Large intestine (tissue), 3 donors: ENCODE results near the gene CLCN6. TPM values are rescaled to one million over a fixed set of nuclear protein-coding genes. Genes with fewer than 3 reads are reported as not detected.

ENCODE experiments used
- DNase-seq, 2 donors: peaks; one replicate each; pipeline versions ENCODE4 v3.0.0 to v3.0.0-alpha.2; 2013
- H3K27ac ChIP-seq: one replicate; pipeline ENCODE4 v1.5.1; 2013; ENCODE audit warnings: low read length
- H3K27me3 ChIP-seq: 2 replicates; pipeline ENCODE4 v1.6.1; 2013; ENCODE audit warnings: low read length; ENCODE audit not compliant: control insufficient read depth, insufficient read depth
- H3K36me3 ChIP-seq: 2 replicates; pipeline ENCODE4 v1.6.1; 2013; ENCODE audit warnings: low read length; ENCODE audit not compliant: control insufficient read depth, insufficient read depth
- H3K4me1 ChIP-seq: one replicate; pipeline ENCODE4 v1.6.1; 2013; ENCODE audit warnings: low read length; ENCODE audit not compliant: control insufficient read depth, insufficient read depth
- H3K4me3 ChIP-seq: one replicate; pipeline ENCODE4 v1.5.1; 2013; ENCODE audit warnings: low read length
- H3K9me3 ChIP-seq: one replicate; pipeline ENCODE4 v1.6.1; 2013; ENCODE audit warnings: mild to moderate bottlenecking, low read depth, low read length, moderate library complexity; ENCODE audit not compliant: control insufficient read depth
- WGBS: methylation state at CpG from one replicate; pipeline ENCODE4 v1.1.5; 2013; ENCODE audit warnings: low lambda C conversion rate; ENCODE audit not compliant: insufficient coverage; 5-methylcytosine and 5-hydroxymethylcytosine counted together
- polyA plus RNA-seq: library from polyadenylated mRNA; unstranded; fragments of 120-200 nt; gene quantifications from one replicate; pipeline ENCODE4 v1.2.1, GENCODE V29; 2013

CLCN6 gene
- polyA plus RNA-seq, 1 donor: 22.4 TPM

DNA sequence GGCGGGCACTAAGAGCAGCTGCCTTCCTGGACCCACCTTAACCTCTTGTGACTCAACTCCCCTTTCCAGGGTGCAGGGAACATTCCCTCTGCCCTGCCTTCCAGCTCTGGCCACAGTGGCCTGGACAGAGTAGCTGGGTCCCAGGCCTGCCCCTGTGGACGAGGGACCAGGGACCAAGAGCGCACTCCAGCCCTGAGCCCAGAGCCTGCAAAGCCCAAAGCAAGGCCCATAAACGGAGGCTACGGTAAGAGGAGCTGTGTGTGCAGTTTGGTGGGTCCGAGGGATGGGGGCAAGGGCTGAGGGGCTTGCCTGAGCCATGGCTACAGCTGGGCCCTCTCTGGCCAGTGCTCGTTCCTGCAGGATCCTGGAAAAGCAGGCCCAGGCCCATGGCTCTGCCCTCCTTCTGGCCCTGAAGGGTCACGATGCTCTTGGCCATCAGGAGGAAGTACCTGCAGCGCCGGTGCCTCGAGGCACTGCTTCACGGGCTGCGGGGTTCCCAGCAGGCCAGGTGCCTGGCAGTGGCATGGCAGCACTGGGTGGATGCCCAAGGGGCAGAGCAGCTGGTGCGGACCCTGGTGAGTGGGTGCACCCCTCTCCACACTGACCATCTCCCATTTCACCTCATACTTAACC, 18.1 kb upstream of the CLCN6 start:
- no peak overlapping the region for H3K4me3 ChIP-seq
- peaks cover 33% of the 10 kb centered on the region for H3K36me3 ChIP-seq
- no peak for DNase-seq

DNA sequence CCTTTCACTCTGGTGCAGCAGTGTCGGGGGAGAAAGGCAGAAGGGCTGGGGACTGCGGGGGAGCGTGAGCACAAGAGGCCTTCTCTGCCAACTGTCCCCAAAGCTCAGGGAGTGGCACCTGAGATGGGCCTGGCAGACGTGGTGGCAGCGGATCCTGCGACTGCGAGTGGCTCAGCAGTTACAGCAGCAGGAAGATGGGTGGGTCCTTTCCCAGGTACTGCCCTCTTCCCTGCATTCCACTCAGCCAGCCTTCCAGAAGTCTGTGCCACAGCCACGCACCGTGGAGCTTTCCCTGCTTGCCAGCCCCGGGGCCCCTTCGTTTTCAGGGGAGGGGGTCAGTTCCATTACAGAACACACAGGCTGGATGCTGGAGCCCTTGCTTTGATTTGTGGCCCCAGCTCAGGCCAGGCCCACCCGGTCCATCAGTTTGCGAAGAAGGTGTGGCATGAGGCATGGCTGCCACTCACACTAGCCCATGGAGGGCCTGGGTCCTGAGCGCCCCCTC, 17.4 kb upstream of the CLCN6 start:
- no peak for DNase-seq
- peaks cover 35% of the 10 kb centered on the region for H3K4me1 ChIP-seq
- H3K27ac ChIP-seq: no peak overlapping the region

More for the DNA sequence above, 18.1 kb upstream of the CLCN6 start:
- no peaks in the 10 kb centered on the region for H3K27me3 ChIP-seq
- no peaks in the 10 kb centered on the region for H3K9me3 ChIP-seq
- peaks cover 35% of the 10 kb centered on the region for H3K4me1 ChIP-seq
- WGBS: no CpG with 5 or more reads among the region's 14 CpGs
- no peak overlapping the region for H3K27ac ChIP-seq

DNA sequence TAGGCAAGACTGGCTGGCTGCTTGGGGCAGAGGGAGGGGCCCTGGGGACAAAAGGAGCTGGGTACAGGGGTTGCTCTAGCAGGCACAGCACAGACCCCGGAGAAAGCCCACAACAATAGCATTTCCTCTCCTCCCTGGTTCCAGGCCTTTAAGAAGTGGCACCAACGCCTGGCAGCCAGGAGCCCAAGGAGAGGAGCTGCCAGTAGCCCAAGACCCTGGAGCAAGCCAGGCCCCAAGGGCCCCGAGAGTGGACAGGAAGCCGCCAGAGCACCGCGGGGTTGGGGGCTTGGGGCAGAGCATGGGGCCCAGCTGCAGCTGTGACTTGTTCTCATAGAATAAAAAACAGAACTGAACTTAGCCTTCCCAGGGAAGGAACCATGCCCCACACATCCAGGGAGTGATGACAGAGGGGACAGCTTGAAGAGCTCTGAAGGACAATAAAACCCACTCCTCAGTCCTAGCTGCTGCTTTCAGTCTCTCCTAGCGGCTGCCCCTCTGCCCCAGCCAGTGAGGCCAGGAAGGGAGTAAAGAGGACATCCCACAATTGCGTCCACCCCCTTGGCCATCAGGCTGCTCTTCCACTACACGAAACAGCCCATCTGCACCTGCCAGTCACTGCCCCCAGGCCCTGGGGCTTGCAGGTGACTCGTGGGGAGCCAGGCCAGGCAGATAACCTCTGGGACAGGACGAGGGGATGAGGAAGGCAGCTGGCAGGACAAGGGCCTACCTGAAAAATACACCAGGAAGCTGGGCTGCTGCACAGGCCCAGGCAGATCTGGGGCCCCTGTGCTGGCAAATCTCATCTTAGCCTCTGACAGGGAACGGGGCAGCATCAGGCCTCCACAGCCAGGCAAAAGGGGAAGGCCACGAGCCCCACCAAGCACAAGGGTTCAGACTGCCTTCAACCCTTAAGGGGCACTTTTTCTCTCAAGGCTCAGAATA, 16.6 kb upstream of the CLCN6 start:
- Histone ChIP-seq H3K4me1 (peaks cover 35% of the 10 kb centered on the region), H3K36me3 (peaks cover 45% of the 10 kb centered on the region), H3K4me3 (no peak overlapping the region), H3K9me3 (no peaks in the 10 kb centered on the region), H3K27me3 (no peaks in the 10 kb centered on the region), H3K27ac (peak overlapping the region; percentile 74)
- no peak for DNase-seq
- WGBS: no CpG with 5 or more reads among the region's 13 CpGs

More for the DNA sequence above, 17.4 kb upstream of the CLCN6 start:
- Histone ChIP-seq H3K27me3 (no peaks in the 10 kb centered on the region), H3K36me3 (peaks cover 37% of the 10 kb centered on the region), H3K4me3 (no peak overlapping the region), H3K9me3 (no peaks in the 10 kb centered on the region)
- WGBS: no CpG with 5 or more reads among the region's 14 CpGs

DNA sequence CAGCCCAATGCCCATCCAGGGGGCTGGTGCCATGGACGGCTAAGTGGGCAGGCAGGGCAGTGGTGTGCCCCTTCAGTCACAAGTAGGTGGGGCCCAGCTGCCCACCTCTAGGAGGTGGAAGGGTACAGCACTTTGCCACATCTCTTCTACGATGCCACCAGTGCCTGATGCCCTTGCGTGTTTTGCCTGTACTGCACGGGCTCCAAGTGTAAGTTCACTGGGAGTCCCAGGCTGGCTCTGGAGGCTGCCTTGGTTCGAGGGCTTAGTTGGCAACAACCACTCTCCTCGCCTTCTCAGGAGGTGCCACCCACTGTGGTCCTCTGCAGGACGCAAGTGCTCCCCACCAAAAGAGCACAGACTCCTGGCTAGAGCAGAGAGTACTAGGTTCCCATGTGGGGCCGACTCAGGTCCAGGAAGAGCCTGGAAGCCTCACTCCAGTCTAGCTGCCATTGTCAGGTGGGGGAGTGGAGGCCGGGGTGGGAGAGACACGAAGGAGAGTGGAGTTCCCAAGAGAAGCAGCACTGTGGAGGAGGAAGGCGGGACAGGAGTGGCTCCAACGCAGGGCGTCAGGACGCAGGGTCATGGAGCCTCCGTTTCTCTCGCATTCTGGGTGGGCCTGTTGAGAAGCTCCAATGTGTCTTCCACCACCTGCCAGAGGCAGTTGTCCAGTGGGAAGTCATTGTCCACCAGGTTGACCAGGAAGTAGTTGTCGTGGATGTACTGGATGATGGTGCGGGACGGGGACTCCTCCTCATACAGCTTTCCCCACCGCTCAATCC, 15.7 kb upstream of the CLCN6 start:
- no CpG with 5 or more reads among the region's 20 CpGs for WGBS
- Histone ChIP-seq H3K9me3 (no peaks in the 10 kb centered on the region), H3K27ac (peak overlapping the region; percentile 74), H3K36me3 (peaks cover 53% of the 10 kb centered on the region), H3K4me1 (peaks cover 27% of the 10 kb centered on the region), H3K4me3 (no peak overlapping the region), H3K27me3 (no peaks in the 10 kb centered on the region)
- DNase-seq: no peak

DNA sequence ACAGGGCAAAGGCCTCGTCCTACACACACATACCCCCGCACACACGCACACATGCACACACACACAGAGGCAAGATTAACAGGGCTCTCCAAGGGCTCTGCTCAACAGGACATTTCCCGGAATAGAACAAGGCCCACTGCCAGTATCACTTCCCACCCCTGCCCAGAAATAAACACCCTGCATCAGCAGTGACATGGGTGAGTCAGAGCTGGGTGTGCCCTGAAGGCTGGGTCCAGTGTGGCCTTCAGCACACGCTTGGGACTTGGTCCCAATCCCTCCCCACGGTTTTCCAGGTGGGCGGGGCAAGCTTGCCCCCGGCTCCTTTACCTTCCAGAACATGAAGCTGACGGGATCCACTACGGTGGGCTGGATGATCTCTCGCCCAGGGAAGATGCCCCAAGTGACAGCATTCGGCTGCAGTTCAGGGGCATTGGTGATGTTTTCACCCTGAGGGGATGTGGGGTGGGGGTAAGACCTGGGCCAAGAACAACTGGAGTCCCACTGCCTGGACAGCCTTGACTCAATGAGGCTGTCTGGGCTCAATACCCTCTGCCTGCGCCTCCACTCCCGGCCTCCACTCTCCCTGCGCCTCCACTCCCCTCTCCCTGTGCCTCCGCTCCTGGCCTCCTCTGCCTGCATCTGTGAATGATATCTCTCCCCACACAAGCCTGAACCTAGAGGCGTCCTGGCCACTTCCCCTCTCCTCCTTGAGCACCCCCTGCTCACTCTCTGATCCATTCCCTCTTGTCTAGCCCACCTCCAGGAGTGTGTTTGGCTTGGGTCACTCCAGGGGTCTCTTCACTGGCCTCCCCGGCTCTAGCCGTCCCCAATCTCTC, 14.9 kb upstream of the CLCN6 start:
- H3K9me3 ChIP-seq: no peaks in the 10 kb centered on the region
- peak; percentile 61 to 82 for DNase-seq
- WGBS: no CpG with 5 or more reads among the region's 19 CpGs
- H3K4me3 ChIP-seq: no peak overlapping the region
- peaks cover 25% of the 10 kb centered on the region for H3K4me1 ChIP-seq
- no peaks in the 10 kb centered on the region for H3K27me3 ChIP-seq
- peak overlapping the region; percentile 74 for H3K27ac ChIP-seq
- H3K36me3 ChIP-seq: peaks cover 62% of the 10 kb centered on the region

DNA sequence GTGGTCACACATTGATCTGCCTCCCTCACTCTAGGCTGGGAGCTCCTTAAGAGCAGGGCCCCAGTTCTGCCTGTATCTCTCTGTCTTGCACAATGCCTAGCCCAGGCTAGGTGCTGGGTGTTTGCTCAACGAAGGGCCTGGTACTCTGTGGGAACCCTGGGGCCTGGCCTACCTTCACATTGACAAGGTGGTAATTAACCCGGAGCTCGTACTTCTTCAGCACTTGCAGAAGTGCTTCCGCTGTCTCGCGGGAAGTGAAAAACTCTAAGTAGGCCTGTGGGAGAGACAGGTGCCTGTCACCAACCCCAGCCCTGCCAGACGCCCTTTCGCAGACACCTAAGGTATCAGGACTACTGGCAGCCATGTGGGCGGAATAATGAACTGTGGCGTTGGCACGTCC, 13.9 kb upstream of the CLCN6 start:
- Histone ChIP-seq H3K4me1 (peaks cover 18% of the 10 kb centered on the region), H3K4me3 (no peak overlapping the region), H3K9me3 (no peaks in the 10 kb centered on the region), H3K27me3 (no peaks in the 10 kb centered on the region), H3K36me3 (peaks cover 68% of the 10 kb centered on the region), H3K27ac (peak overlapping the region; percentile 57)
- WGBS: no CpG with 5 or more reads among the region's 11 CpGs
- no peak for DNase-seq

DNA sequence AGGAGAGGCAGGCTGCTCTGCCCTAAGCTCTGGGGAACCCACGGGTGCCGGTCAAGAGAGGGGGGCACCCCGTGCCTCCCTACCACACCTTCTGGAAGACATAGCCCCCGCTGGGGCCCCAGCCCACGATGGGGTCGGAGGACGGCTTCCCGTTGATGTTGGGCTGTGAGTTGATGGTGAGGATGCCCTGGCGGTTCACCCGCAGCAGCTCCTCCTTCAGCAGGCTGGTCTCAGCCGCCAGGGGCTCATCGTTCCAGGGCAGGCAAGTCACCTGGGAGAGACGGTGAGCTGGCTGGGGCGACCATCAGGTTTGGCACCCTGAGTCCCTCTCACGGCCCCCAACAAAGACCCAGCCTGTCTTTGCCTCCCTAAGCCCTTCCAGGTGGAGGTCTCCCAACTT, 12.2 kb upstream of the CLCN6 start:
- Histone ChIP-seq H3K27ac (no peak overlapping the region), H3K36me3 (peaks cover 68% of the 10 kb centered on the region), H3K4me1 (peaks cover 11% of the 10 kb centered on the region), H3K4me3 (no peak overlapping the region), H3K27me3 (no peaks in the 10 kb centered on the region), H3K9me3 (no peaks in the 10 kb centered on the region)
- WGBS: no CpG with 5 or more reads among the region's 15 CpGs
- no peak for DNase-seq

DNA sequence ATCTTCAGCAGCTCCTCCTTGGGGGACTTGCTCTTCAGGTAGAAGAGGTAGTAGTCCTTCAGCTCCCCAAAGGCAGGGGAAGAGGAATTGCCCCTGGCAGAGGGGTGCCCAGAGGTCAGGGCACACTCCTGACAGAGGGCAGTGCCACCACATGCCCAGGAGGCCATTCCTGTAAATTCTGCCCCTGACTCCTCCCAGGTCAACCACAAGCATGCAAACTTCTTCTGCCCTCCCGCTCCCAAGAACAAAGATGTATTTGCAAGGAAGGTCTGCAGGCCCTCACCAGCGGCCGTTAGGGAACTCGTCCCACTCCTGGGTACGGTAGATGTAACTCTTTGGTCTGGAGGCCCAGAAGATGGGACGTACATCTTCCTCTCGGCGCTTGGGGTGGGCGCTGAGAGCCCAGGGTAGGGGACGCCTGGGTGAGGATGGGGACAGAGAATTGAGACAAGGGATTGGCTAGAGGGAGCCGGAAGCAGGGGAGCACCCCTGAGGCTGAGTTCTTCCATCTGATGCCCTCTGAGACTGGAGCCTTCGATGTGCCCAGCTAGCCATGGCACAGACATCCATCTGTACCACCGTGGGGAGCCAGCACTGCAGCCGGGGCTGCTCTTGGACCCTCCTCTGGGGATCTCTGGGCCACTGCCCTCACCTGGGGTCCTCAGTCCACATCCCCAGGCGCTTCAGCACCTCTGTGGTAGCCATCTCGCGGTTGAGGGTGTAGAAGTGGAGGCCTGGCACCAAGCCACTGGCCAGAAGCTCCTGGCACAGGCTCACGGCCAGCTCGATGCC, 11.3 kb upstream of the CLCN6 start:
- Histone ChIP-seq H3K4me3 (no peak overlapping the region), H3K9me3 (no peaks in the 10 kb centered on the region), H3K27me3 (no peaks in the 10 kb centered on the region), H3K36me3 (peaks cover 68% of the 10 kb centered on the region), H3K27ac (no peak overlapping the region), H3K4me1 (peaks cover 11% of the 10 kb centered on the region)
- no peak for DNase-seq
- no CpG with 5 or more reads among the region's 19 CpGs for WGBS

DNA sequence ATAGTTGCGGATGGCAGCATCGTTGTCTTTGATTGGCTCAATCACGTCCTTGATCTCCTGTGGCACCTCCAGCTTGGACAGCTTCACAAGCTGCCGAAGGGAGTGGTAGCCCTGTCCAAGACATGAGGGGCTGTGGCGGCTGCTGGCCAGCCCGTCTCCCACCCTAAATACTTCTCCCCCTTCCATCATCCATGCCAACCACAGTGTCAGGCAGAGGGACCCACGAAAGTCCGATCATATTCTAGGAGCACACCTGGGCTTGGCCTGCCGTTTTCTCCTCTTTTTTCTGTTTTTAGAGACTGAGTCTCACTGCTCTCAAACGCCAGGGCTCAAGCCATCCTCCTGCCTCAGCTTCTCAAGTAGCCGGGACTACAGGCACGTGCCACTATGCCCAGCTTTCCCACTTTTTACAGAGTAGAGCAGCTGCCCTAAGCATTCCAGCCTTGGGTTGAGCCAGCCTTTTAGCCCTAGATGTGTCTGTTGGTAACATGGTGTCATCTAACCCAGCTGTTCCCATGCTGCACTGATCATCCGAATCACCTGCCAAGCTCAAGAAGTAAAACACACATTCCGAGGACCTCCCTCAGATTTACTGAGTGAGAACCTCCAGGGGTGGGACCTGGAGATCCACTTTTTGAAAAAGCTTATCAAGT, 10.6 kb upstream of the CLCN6 start:
- no peak overlapping the region for H3K27ac ChIP-seq
- peaks cover 67% of the 10 kb centered on the region for H3K36me3 ChIP-seq
- H3K27me3 ChIP-seq: no peaks in the 10 kb centered on the region
- H3K4me3 ChIP-seq: no peak overlapping the region
- H3K4me1 ChIP-seq: peaks cover 11% of the 10 kb centered on the region
- WGBS: 100% methylated on average over 1 of the region's 14 CpGs
- no peaks in the 10 kb centered on the region for H3K9me3 ChIP-seq
- no peak for DNase-seq
